Thoracic aorta (tissue), 2 donors: ENCODE data around the gene AK8. TPM values are rescaled to one million over a fixed set of nuclear protein-coding genes. Genes with fewer than 3 reads are reported as not detected.

Experiments used
- ATAC-seq: fragments of 150-250 bp; one replicate; pipeline ENCODE4 v1.8.0; 2017; ENCODE audit warnings: low read depth; ENCODE audit not compliant: insufficient number of reproducible peaks, low FRiP score
- DNase-seq: peaks from one replicate; pipeline ENCODE4 v3.0.0-alpha.2; 2020; ENCODE audit warnings: low spot score
- H3K27ac ChIP-seq, 2 donors: fragments of 200-600 bp; sonication (generic); 1 replicate in 1 of 2; 2 replicates in 1 of 2; pipeline ENCODE4 v1.5.1; 2016; ENCODE audit warnings: mild to moderate bottlenecking in 2 of 2, moderate library complexity in 2 of 2
- H3K27me3 ChIP-seq: fragments of 200-600 bp; sonication (generic); replicated peaks from 2 replicates; pipeline ENCODE4 v1.6.0; 2016; ENCODE audit warnings: mild to moderate bottlenecking; ENCODE audit not compliant: insufficient read depth
- H3K36me3 ChIP-seq: fragments of 200-600 bp; sonication (generic); one replicate; pipeline ENCODE4 v1.5.1; 2016
- H3K4me1 ChIP-seq, 2 donors: fragments of 200-600 bp; sonication (generic); 1 replicate in 1 of 2; 2 replicates in 1 of 2; pipeline versions ENCODE4 v1.5.1 to v1.6.0; 2016; ENCODE audit warnings: low read depth in 2 of 2, mild to moderate bottlenecking in 1 of 2; ENCODE audit not compliant: control insufficient read depth in 1 of 2
- H3K4me3 ChIP-seq: fragments of 200-600 bp; sonication (generic); 2 replicates; pipeline ENCODE4 v1.5.1; 2016; ENCODE audit warnings: mild to moderate bottlenecking
- H3K9me3 ChIP-seq: fragments of 200-600 bp; sonication (generic); 2 replicates; pipeline ENCODE4 v1.5.1; 2016
- total RNA-seq, 2 donors: library from RNA; depleted of rRNA; stranded (reverse); fragments of >200 nt; gene quantifications; one replicate each; pipeline versions ENCODE4 v1.1.0 to v1.2.3, GENCODE V29; 2016
- TF ChIP-seq, protein P1 (sequence below): fragments of 200-600 bp; sonication (generic); IDR thresholded peaks from one replicate; pipeline ENCODE4 v1.5.1; 2019; ENCODE audit warnings: antibody characterized with exemption

The AK8 gene
- total RNA-seq, 2 donors from 2014 or later: 0.42 to 0.54 TPM

DNA sequence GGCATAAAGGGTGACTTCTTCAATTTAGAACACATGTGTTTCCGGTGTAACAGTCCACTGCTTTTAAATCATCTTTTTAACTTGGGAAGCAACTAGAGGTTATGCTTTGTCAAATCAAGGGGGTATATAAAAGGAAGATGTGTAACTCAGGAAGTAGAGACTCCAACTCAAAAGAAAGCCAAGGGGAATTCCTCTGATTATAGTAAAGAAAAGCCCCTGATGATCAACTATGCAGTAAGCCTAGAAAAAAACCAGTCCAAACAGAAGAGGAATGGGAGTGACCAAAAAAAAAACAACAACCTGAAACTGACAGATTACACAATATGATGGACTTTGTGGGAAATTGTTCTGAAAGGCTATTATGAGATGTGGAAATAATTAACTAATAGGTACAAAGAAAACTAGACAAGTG lies 90.3 kb downstream of the AK8 start:
- Histone ChIP-seq H3K27ac (no peak overlapping the region), H3K9me3 (no peaks in the 10 kb centered on the region), H3K27me3 (no peaks in the 10 kb centered on the region), H3K4me3 (no peak overlapping the region), H3K4me1 (no peaks in the 10 kb centered on the region), H3K36me3 (no peaks in the 10 kb centered on the region)
- TF ChIP-seq, protein P1, sequence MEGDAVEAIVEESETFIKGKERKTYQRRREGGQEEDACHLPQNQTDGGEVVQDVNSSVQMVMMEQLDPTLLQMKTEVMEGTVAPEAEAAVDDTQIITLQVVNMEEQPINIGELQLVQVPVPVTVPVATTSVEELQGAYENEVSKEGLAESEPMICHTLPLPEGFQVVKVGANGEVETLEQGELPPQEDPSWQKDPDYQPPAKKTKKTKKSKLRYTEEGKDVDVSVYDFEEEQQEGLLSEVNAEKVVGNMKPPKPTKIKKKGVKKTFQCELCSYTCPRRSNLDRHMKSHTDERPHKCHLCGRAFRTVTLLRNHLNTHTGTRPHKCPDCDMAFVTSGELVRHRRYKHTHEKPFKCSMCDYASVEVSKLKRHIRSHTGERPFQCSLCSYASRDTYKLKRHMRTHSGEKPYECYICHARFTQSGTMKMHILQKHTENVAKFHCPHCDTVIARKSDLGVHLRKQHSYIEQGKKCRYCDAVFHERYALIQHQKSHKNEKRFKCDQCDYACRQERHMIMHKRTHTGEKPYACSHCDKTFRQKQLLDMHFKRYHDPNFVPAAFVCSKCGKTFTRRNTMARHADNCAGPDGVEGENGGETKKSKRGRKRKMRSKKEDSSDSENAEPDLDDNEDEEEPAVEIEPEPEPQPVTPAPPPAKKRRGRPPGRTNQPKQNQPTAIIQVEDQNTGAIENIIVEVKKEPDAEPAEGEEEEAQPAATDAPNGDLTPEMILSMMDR: no peak
- no peak for ATAC-seq
- DNase-seq: no peak

DNA sequence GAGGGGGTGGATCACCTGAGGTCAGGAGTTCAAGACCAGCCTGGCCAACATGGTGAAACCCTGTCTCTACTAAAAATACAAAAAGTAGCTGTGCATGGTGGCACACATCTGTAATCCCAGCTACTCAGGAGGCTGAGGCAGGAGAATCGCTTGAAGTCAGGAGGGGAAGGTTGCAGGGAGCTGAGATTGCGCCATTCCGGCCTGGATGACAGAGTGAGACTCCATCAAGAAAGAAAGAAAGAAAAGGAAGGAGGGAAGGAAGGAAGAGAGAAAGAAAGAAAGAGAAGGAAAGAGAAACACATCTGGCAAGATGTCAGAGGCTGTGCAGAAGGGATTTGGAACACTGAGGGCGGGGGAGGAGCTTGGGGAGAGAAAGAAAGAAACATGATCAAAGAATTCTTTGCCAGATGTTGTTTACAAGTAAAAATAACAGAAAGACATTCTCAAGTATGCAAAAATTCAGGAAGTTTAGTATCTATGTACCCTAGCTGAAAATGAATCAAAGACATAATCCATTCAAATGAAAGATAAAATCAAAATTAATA lies 93.7 kb downstream of the AK8 start:
- H3K9me3 ChIP-seq: no peaks in the 10 kb centered on the region
- TF ChIP-seq, protein P1: no peak
- ATAC-seq (no peak), DNase-seq (no peak)
- H3K27me3 ChIP-seq: no peaks in the 10 kb centered on the region
- no peaks in the 10 kb centered on the region for H3K36me3 ChIP-seq
- H3K4me3 ChIP-seq: no peak overlapping the region
- no peak overlapping the region for H3K27ac ChIP-seq
- no peaks in the 10 kb centered on the region for H3K4me1 ChIP-seq

DNA sequence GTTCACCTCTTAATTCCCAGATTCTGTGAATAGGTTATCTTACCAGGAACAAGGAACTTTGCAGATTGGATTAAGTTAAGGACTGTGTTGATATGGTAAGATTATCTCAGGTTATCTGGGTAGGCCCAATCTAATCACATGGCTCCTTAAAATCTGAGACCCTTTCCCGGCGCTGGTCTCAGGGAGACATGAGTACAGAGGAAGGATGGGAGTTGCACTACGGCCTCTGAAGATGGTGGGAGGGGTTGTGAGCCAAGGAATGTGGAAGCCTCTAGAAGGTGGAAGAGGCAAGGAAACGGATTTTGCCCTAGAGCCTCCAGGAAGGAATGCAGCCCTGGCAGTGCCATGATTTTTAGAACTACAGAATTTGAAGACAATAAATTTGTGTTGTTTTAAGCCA lies 95.1 kb downstream of the AK8 start:
- no peak for DNase-seq

DNA sequence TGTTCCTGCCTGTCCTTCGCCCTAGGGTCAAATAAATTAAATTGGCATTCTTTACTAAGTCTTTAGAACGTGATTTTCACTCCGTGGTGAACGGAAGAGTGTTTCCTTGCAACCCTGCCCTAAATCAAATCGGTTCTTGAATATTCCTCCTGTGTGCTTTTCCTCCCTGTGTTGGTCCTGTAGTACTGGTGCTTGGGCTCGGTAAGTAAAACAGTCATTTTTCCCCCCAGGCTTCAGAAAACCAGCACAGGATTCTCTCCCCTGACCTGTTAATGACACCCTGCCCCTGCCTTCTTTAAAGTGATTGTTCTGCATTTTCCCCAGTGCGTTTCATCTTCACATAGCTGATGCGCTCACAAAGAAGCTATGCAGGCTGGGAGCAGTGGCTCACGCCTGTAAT lies 96.0 kb downstream of the AK8 start:
- DNase-seq (no peak), ATAC-seq (no peak)
- TF ChIP-seq, protein P1: no peak
- no peaks in the 10 kb centered on the region for H3K36me3 ChIP-seq
- no peaks in the 10 kb centered on the region for H3K27me3 ChIP-seq
- H3K9me3 ChIP-seq: no peaks in the 10 kb centered on the region
- no peak overlapping the region for H3K4me3 ChIP-seq
- H3K4me1 ChIP-seq: no peaks in the 10 kb centered on the region
- no peak overlapping the region for H3K27ac ChIP-seq

More for the DNA sequence above, 95.1 kb downstream of the AK8 start:
- H3K27me3 ChIP-seq: no peaks in the 10 kb centered on the region
- TF ChIP-seq, protein P1: no peak
- H3K9me3 ChIP-seq: no peaks in the 10 kb centered on the region
- H3K27ac ChIP-seq: no peak overlapping the region
- ATAC-seq: no peak
- H3K4me1 ChIP-seq: no peaks in the 10 kb centered on the region
- H3K36me3 ChIP-seq: no peaks in the 10 kb centered on the region
- H3K4me3 ChIP-seq: no peak overlapping the region

DNA sequence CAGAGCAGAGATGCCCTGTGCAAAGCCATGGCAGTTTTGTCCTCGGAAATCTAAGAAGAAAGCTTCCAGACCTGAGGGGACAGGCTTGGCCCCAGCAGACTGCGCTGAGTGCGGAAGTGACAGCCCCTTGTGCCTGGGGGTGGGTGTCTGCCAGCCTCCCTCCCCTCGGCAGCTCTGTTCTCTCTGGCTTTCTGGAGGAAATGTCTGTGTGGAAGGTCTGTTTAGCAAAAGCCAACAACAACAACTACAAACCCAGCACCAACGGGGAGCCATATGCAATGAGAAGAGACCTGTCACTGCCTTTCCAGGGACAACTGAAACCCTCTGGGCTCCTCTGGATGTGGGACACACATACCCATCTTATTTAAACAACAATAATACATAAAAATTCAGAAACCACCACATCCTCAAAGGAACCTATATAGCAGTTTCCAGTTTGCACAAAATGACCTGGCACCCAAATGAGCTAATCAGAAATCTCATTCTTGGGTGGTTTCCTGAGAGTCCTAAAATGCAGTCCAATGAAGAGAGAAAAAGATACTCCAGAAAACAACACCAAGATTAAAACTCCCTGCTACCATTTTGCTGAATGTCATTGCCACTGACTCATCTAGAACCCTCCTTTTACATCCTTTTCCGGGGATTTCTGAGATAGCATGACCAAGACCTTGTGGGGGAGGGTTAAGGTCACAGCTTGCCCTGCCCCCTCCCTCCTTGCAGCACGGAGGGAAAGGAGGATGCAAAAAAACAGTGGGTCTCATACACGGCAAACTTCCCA lies 97.7 kb downstream of the AK8 start:
- Histone ChIP-seq H3K27ac (no peak overlapping the region), H3K4me1 (no peaks in the 10 kb centered on the region), H3K9me3 (no peaks in the 10 kb centered on the region), H3K27me3 (no peaks in the 10 kb centered on the region), H3K36me3 (no peaks in the 10 kb centered on the region), H3K4me3 (no peak overlapping the region)
- DNase-seq (no peak), ATAC-seq (no peak)
- TF ChIP-seq, protein P1: no peak
